Fibroblast of the conjunctiva (primary cell): Measurements from ENCODE around the gene DISP2.

Experiments used
- DNase-seq: peaks from one replicate; pipeline ENCODE4 v3.0.0-alpha.2; 2010; ENCODE audit warnings: low read depth

Gene DISP2

GRCh38 chr15:40389824-40390595, 32.0 kb downstream of the DISP2 start:
- no peak for DNase-seq

DNA sequence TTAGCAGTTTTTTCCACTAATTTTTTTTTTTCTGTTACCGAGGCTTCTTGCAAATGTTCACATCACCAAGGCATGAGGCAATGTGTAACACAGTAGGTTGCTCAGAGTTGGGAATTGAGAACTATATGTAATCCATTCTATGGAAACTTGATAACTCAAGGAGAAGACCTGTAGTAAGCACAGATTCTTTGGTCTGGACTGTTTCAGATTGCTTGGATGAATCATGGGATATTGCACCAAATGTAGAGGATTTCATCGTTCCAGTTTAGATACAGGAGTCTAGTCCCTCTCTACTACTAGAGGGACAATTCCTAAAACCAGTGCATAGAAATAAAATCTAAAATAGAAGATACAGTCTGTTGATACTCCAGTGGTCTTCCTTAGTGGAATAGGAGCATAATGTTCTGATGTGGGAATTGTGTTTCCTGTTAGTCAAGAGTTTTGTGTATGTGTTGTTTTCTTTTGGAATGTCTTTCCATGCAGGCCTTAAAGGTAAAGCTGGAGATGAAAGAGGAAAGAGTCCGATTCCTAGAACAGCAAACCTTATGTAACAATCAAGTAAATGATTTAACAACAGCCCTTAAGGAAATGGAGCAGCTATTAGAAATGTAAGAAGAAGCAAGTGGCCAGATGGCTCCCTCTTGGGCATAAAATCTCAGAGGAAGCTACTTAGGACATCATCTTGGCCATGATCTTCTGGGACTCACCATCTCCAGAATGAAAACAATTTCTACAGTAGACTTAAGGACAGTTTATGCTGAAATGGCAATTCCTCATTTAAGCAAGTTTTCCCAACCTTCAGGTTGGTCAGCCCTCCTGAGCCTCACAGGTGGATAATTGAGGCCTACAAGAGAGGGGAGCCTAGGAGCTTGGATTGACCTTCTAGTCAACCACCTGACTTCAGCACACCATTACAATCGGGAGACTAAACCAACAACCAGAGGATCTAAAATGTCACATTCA, 35.2 kb downstream of the DISP2 start:
- DNase-seq: peak; percentile 28

DNA sequence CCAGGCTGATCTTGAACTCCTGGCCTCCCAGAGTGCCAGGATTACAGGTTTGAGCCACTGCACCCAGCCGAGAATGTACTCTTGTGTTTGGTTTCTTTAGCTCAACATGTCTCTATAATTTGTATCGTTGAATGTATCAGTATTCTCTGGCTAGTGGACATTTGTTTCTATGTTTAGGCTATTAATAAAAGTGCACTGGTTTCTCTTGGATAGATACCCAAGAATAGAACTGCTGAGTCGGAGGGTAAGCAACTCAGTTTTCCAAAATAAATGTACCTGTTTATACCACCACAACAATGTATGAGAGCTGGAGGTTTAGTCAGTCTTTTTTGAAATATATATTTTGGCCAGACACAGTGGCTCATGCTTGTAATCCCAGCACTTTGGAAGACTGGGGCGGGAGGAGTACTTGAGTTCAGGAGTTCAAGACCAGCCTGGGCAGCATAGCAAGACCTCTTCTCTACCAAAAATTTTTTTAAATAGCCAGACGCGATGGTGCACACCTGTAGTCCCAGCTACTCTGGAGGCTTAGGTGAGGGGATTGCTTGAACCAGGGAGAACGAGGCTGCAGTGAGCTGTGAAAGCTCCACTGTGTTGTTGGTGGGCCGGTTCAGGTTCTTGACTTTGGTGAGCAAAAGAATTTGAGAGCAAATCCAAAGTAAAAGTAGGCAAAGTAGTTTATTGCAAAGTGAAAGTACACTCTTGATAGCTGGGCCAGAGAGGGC, 39.8 kb downstream of the DISP2 start:
- no peak for DNase-seq

- DNase-seq: no peak
These were observed 40.4 kb downstream of the DISP2 start for GRCh38 chr15:40398413-40398873.

- no peak for DNase-seq
These were observed 41.4 kb downstream of the DISP2 start for GRCh38 chr15:40399370-40399769.

- peak; percentile 94 for DNase-seq
These were observed 47.7 kb downstream of the DISP2 start, which contains the start of gene IVD for GRCh38 chr15:40405501-40406381. TSS of gene IVD (plus strand) at chr15:40405795. CDS start at chr15:40405828, 33 bp downstream.

- no peak for DNase-seq
These were observed 49.4 kb downstream of the DISP2 start for GRCh38 chr15:40407330-40407990.

DNA sequence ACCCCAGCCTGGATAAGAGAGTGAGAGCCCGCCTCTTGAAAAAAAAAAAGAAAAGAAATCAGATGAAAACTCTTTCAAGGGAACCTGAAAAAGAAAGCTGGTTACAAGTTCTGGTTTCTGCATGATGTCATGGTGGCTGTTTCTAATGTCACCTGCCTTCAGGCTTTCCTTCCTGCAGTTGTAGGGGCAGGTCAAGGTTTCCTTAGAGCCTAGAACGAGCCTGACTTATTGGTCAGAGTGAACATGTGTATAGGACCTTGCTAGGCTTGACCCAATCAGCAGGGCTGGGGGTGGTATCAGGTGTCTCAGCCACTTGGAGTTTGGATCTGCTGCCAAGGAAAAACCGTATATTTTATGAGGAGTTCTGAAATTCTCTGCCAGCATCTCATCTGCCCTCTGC, 51.3 kb downstream of the DISP2 start:
- no peak for DNase-seq

DNA sequence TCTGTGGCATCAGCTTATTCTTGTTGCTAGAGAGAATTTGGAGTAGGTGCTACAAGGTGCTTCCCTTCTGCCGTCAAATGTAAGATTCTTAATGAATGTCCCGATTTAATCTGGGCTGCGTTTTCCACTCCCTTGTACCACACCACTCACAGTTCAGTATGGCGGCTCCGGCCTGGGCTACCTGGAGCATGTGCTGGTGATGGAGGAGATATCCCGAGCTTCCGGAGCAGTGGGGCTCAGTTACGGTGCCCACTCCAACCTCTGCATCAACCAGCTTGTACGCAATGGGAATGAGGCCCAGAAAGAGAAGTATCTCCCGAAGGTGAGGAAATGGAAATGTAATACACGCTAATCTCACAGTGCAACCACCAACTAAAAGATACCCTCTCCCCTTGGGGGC, 52.5 kb downstream of the DISP2 start:
- no peak for DNase-seq

- DNase-seq: no peak
These were observed 54.2 kb downstream of the DISP2 start for GRCh38 chr15:40412095-40412759.

DNA sequence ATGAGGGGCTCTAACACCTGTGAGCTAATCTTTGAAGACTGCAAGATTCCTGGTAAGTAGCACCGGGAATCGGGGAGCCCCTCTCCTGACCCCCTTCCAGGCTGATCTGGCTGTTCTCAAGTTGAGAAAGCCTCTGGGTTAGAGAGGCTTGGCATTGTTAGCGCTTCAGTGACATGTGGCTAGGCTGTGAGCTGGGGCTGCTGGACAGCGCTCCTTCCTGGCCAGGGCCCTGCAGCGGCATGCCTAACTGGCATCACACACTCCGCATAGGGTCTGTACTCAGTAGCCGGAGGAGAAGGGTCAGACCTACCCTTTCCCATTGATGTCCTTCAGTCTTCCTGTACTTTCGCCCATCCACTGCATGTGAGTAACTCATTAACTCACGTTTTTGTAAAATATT, 55.0 kb downstream of the DISP2 start:
- no peak for DNase-seq

DNA sequence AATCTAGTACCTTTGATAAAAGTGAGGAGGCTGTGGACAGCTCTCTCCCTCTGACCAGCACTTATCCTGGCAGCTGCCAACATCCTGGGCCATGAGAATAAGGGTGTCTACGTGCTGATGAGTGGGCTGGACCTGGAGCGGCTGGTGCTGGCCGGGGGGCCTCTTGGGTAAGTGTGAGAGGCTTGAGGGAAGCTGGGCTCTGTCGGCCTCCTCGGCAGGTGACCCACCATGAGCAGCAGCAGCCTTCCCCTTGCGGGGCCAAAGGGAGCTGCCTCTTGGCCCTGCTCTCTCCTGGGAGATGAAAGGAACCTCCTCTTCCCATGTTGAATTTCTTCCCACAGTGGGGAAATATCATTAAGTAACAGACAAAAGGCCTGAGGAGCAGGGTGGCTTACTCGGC, 56.8 kb downstream of the DISP2 start:
- DNase-seq: no peak

- DNase-seq: no peak
These were observed 57.2 kb downstream of the DISP2 start for GRCh38 chr15:40415226-40415625.

DNA sequence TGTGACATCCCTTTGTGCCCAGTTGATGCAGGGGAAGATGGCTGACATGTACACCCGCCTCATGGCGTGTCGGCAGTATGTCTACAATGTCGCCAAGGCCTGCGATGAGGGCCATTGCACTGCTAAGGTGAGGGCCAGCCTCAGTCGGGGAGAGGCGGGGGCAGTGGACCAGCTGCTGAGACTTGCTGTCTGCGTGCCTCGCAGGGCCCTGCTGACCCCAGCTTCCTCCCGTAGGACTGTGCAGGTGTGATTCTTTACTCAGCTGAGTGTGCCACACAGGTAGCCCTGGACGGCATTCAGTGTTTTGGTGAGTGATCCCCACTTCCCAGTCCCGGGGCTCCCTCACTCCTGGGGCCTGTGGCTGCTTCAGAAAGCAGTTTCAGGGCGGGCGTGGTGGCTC, 58.0 kb downstream of the DISP2 start:
- DNase-seq: no peak

DNA sequence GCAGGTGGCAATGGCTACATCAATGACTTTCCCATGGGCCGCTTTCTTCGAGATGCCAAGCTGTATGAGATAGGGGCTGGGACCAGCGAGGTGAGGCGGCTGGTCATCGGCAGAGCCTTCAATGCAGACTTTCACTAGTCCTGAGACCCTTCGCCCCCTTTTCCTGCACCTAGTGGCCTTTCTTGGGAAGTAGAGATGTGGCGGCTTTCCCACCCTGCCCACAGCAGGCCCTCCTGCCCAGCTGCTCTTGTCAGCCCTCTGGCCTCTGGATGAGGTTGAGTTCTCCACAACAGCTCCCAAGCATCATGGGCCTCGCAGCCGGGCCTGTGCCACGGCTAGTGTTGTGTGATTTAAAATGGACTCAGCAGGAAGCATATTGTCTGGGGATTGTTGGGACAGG, 60.1 kb downstream of the DISP2 start:
- no peak for DNase-seq

DNA sequence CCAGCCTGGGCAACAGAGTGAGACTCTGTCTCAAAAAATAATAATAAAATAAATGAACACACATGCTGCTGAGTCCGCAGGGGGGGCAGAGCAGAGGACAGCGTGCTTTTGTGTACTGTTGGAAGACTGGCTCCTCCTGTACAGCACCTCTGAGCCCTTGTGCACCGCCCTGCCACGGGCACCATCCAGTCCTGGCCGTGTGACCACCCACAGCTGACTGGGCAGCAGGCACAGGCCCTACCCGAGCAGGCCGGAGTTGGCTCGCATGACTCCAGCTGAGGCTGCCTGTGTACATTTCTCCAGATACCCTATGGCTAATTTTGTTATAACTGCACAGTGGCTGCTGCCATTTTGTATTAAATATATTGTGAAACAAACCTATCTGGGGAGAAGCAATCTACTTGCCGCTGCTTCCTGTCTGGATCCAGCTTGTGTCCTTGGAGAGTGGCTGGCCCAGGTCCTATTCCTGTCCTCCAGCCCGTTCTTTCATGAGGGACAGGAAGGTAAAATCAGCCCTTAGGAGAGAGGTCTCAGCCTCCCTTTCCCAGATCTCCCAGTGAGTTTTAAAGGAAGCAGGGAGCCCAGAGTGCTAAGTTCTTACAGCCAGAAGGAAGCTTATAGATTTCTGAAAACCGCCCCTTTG, 62.2 kb downstream of the DISP2 start:
- DNase-seq: no peak

- DNase-seq: no peak
These were observed 62.8 kb downstream of the DISP2 start for GRCh38 chr15:40420793-40421192.

GRCh38 chr15:40421246-40422157, 63.5 kb downstream of the DISP2 start:
- DNase-seq: peak; percentile 43
